ENCODE data around the gene PRLH. TPM values are rescaled to one million over a fixed set of nuclear protein-coding genes. Genes with fewer than 3 reads are reported as not detected.

The PRLH gene
- total and polyA plus RNA-seq, 2 of the 13 experiments (the other 11 are each of a cell fraction or from before 2014, with no cell fraction given) = not detected

DNA sequence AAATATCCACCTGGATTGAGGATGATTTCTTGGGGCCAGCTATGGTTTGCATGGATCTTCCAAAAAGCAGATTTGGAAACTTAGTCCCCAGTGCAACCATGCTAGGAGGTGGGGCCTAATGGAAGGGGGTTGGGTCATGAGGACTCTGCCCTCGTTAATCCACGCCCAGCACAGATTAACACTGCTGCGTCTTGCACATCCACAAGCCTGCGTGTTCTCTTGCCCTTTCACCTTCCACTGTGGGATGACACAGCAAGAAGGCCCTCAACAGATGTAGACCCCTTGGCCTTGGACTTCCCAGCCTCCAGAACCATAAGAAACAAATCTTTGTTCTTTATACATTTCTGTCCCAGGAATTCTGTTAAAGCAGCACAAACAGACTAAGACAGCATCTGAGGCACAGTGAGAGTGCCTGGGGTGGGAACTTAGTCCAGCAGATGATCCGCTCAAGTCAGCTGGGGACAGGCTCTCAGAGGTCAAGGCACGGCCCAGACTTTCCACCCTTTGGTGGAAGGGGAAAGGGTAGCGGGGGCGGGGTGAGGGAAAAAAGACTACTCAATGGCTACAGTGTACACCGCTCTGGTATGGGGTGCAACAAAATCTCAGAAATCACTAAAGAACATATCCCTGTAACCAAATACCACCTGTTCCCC is 21.8 kb downstream of the PRLH start (continued):
- TF ChIP-seq, protein P1, sequence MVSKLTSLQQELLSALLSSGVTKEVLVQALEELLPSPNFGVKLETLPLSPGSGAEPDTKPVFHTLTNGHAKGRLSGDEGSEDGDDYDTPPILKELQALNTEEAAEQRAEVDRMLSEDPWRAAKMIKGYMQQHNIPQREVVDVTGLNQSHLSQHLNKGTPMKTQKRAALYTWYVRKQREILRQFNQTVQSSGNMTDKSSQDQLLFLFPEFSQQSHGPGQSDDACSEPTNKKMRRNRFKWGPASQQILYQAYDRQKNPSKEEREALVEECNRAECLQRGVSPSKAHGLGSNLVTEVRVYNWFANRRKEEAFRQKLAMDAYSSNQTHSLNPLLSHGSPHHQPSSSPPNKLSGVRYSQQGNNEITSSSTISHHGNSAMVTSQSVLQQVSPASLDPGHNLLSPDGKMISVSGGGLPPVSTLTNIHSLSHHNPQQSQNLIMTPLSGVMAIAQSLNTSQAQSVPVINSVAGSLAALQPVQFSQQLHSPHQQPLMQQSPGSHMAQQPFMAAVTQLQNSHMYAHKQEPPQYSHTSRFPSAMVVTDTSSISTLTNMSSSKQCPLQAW (CRISPR knock-in tag; IDR thresholded peaks at IDR 0.05) = no peak
- TF ChIP-seq, protein P2, sequence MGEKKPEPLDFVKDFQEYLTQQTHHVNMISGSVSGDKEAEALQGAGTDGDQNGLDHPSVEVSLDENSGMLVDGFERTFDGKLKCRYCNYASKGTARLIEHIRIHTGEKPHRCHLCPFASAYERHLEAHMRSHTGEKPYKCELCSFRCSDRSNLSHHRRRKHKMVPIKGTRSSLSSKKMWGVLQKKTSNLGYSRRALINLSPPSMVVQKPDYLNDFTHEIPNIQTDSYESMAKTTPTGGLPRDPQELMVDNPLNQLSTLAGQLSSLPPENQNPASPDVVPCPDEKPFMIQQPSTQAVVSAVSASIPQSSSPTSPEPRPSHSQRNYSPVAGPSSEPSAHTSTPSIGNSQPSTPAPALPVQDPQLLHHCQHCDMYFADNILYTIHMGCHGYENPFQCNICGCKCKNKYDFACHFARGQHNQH (CRISPR knock-in tag; IDR thresholded peaks at IDR 0.05) = peak; percentile 54; the same call in 1 of the 2 replicates
- TF ChIP-seq ZNF225 (CRISPR knock-in tag; IDR thresholded peaks at IDR 0.05) (no peak), ZNF776 (CRISPR knock-in tag; IDR thresholded peaks at IDR 0.05) (no peak), MXI1 (IDR thresholded peaks at IDR 0.05; ENCODE audit: borderline replicate concordance, low read depth, low read length) (no peak), KAT2B (IDR thresholded peaks at IDR 0.05; ENCODE audit: borderline replicate concordance, low read depth, low read length) (no peak), HNF4A (CRISPR knock-in tag; IDR thresholded peaks at IDR 0.05) (peak; percentile 39), KLF15 (CRISPR knock-in tag; IDR thresholded peaks at IDR 0.05; ENCODE audit: borderline replicate concordance) (no peak), IRX3 (CRISPR knock-in tag; IDR thresholded peaks at IDR 0.05; ENCODE audit: borderline replicate concordance, low read depth) (no peak), ZNF550 (CRISPR knock-in tag; IDR thresholded peaks at IDR 0.05; ENCODE audit: borderline replicate concordance) (no peak), GFI1 (CRISPR knock-in tag; IDR thresholded peaks at IDR 0.05; ENCODE audit: borderline replicate concordance) (0 out of 2 replicates have a peak, but pooled peaks have one; percentile 22), ZEB1 (IDR thresholded peaks at IDR 0.05; ENCODE audit: insufficient replicate concordance, low read depth) (no peak)
- TF ChIP-seq, protein P3, sequence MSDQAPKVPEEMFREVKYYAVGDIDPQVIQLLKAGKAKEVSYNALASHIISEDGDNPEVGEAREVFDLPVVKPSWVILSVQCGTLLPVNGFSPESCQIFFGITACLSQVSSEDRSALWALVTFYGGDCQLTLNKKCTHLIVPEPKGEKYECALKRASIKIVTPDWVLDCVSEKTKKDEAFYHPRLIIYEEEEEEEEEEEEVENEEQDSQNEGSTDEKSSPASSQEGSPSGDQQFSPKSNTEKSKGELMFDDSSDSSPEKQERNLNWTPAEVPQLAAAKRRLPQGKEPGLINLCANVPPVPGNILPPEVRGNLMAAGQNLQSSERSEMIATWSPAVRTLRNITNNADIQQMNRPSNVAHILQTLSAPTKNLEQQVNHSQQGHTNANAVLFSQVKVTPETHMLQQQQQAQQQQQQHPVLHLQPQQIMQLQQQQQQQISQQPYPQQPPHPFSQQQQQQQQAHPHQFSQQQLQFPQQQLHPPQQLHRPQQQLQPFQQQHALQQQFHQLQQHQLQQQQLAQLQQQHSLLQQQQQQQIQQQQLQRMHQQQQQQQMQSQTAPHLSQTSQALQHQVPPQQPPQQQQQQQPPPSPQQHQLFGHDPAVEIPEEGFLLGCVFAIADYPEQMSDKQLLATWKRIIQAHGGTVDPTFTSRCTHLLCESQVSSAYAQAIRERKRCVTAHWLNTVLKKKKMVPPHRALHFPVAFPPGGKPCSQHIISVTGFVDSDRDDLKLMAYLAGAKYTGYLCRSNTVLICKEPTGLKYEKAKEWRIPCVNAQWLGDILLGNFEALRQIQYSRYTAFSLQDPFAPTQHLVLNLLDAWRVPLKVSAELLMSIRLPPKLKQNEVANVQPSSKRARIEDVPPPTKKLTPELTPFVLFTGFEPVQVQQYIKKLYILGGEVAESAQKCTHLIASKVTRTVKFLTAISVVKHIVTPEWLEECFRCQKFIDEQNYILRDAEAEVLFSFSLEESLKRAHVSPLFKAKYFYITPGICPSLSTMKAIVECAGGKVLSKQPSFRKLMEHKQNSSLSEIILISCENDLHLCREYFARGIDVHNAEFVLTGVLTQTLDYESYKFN (CRISPR knock-in tag; conservative IDR thresholded peaks at IDR 0.05) = 0 out of 2 replicates have a peak, but pooled peaks have one; percentile 13
- TF ChIP-seq, protein P4, sequence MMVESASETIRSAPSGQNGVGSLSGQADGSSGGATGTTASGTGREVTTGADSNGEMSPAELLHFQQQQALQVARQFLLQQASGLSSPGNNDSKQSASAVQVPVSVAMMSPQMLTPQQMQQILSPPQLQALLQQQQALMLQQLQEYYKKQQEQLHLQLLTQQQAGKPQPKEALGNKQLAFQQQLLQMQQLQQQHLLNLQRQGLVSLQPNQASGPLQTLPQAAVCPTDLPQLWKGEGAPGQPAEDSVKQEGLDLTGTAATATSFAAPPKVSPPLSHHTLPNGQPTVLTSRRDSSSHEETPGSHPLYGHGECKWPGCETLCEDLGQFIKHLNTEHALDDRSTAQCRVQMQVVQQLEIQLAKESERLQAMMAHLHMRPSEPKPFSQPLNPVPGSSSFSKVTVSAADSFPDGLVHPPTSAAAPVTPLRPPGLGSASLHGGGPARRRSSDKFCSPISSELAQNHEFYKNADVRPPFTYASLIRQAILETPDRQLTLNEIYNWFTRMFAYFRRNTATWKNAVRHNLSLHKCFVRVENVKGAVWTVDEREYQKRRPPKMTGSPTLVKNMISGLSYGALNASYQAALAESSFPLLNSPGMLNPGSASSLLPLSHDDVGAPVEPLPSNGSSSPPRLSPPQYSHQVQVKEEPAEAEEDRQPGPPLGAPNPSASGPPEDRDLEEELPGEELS (CRISPR knock-in tag; IDR thresholded peaks at IDR 0.05) = 0 out of 2 replicates have a peak, but pooled peaks have one; percentile 17
- TF ChIP-seq, protein P5, sequence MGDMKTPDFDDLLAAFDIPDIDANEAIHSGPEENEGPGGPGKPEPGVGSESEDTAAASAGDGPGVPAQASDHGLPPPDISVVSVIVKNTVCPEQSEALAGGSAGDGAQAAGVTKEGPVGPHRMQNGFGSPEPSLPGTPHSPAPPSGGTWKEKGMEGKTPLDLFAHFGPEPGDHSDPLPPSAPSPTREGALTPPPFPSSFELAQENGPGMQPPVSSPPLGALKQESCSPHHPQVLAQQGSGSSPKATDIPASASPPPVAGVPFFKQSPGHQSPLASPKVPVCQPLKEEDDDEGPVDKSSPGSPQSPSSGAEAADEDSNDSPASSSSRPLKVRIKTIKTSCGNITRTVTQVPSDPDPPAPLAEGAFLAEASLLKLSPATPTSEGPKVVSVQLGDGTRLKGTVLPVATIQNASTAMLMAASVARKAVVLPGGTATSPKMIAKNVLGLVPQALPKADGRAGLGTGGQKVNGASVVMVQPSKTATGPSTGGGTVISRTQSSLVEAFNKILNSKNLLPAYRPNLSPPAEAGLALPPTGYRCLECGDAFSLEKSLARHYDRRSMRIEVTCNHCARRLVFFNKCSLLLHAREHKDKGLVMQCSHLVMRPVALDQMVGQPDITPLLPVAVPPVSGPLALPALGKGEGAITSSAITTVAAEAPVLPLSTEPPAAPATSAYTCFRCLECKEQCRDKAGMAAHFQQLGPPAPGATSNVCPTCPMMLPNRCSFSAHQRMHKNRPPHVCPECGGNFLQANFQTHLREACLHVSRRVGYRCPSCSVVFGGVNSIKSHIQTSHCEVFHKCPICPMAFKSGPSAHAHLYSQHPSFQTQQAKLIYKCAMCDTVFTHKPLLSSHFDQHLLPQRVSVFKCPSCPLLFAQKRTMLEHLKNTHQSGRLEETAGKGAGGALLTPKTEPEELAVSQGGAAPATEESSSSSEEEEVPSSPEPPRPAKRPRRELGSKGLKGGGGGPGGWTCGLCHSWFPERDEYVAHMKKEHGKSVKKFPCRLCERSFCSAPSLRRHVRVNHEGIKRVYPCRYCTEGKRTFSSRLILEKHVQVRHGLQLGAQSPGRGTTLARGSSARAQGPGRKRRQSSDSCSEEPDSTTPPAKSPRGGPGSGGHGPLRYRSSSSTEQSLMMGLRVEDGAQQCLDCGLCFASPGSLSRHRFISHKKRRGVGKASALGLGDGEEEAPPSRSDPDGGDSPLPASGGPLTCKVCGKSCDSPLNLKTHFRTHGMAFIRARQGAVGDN (CRISPR knock-in tag; IDR thresholded peaks at IDR 0.05) = no peak
